Stimulated activated CD4-positive, alpha-beta T cell treated with anti-CD3 and anti-CD28 coated beads, Interleukin-1b, Interleukin-23, amount 100 ng/mL, for 48 hours (primary cell): ENCODE results near the gene DTX4.
"Not testable (repeated sequence)": the region's sequence is repeated elsewhere in the genome, so short reads cannot be mapped to it uniquely, and the experiment has no call there.

Source experiments
- DNase-seq: peaks from one replicate; pipeline ENCODE4 v3.0.0-alpha.2; 2020

The DTX4 gene

DNA sequence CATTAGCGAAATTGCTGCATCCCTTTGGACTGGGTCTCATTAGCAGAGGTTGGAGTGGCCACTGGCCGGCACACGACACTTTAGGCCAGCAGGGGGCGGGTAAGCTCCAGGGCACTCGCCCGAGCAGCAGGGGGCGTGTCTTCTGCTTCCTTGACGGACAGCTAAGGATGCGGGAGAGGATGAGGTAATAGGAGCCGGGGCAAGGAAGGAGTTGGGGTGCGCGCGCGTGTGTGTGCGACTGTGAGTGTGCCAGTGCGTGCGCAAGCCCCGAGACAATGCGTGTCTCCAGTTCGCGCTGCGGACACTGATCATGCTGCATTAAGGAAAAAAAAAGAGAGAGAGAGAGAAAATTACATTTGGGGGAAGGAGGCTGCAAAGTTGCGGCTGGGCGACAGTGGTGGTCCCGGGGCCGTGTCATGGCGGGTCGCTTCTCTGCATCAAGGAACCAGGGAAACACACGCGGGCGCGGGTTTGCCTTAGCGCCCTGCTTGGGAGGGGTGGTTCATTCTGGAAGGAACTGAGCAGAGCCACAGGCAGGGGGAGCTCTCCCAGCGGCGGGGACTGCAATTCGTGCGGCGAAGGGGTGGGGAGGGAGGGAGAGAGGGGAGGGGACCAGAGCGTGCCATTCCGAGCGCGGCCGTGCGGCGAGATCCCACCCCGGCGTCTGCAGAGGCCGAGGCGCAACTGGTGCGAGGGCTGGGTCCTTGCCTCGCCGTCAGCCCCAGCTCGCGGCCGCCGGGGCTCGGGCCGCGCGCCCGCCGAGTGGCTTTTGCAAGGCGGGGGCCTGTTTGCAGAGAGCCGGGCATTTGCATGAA is at the start of gene DTX4:
DTX4 (plus strand) TSS at position 625 of the 815 bp plus-strand sequence. CDS start 464 bp downstream, outside the sequence.
- peak; percentile 89 for DNase-seq

DNA sequence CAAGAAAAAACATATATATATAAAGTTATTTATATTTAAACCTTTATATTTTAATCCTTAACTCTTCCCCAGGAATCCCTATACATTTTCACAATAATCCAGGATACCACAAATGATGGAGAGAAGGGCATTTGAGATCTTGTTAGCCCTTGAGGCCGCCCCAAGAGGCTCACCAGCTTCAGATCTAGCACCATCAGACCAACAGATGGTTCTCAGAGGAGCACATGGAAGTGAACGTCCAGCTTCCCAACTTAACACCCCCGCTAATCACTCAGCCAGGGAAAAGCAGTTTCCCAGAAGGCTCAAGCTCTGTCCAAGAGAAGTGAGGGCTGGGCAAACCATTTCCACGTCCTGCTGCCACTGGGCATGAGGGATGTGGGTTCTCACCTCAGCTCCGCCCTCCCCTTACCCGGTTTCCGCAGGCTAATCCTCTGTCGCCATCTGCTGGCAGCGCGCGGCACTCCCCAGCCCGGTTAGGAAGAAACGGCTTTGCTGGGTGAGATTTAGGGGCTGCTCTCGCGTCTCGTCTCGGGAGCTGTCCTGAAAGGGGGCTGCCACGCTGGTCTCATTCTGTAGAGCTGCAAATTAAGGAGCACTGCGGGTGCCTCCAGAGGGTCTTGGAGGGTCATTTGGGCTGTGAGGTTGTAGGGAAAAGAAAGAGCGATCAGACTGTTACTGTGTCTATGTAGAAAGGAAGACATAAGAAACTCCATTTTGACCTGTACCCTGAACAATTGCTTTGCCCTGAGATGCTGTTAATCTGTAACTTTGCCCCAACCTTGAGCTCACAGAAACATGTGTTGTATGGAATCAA is 36.1 kb upstream of the DTX4 start:
- DNase-seq = peak; percentile 84

DNA sequence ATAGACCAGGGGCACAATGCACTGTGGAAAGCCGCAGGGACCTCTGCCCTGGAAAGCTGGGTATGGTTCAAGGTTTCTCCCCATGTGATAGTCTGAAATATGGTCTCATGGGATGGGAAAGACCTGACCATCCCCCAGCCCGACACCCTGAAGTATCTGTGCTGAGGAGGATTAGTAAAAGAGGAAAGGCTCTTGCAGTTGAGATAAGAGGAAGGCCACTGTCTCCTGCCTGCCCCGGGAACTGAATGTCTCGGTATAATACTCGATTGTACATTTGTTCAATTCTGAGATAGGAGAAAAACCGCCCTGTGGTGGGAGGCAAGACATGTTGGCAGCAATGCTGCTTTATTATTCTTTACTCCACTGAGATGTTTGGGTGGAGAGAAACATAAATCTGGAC is 35.4 kb upstream of the DTX4 start:
- DNase-seq = not testable (repeated sequence)

GRCh38 chr11:59137190-59137589 is 34.7 kb upstream of the DTX4 start:
- no peak for DNase-seq

- no peak for DNase-seq
Observed at GRCh38 chr11:59138643-59139042, 33.3 kb upstream of the DTX4 start.

DNA sequence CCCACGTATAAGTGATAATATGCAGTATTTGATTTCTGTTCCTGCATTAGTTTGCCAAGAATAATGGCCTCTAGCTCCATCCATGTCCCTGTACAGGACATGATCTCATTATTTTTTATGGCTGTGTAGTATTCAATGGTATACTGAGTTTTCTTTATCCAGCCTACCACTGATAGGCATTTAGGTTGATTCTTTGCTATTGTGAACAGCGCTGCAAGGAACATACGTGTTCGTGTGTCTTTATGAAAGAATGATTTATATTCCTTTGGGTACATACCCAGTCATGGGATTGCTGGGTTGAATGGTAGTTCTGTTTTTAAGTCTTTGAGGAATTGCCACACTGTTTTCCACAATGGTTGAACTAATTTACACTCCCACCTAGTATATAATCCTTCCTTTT is 30.7 kb upstream of the DTX4 start:
- no peak for DNase-seq

GRCh38 chr11:59141673-59142460 is 30.1 kb upstream of the DTX4 start:
- no peak for DNase-seq

- DNase-seq = peak; percentile 84
Observed at GRCh38 chr11:59142530-59143507, 29.1 kb upstream of the DTX4 start, which contains the start of gene FAM111A. Gene FAM111A (plus strand): TSS chr11:59142856. CDS start chr11:59148873, 6,017 bp downstream.

DNA sequence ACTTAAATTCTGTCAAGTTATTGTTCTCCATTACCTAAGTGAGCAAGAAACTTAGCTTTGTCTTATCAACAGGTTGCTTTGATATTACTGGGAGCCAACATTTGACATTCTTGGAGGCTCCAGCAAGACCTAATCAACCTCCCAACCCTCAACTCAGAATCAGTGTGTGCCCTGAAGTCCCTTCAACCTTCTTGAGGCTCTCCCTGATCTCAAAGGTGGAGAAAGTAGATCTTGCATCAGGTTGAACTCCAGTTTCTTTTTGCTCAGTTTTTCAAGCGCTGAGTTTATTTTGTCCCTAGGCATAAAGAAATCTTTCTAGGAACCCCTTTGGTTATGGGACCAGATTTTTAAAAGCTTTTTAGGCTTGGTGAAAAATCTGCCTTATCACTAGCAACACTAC is 27.8 kb upstream of the DTX4 start:
- no peak for DNase-seq

DNA sequence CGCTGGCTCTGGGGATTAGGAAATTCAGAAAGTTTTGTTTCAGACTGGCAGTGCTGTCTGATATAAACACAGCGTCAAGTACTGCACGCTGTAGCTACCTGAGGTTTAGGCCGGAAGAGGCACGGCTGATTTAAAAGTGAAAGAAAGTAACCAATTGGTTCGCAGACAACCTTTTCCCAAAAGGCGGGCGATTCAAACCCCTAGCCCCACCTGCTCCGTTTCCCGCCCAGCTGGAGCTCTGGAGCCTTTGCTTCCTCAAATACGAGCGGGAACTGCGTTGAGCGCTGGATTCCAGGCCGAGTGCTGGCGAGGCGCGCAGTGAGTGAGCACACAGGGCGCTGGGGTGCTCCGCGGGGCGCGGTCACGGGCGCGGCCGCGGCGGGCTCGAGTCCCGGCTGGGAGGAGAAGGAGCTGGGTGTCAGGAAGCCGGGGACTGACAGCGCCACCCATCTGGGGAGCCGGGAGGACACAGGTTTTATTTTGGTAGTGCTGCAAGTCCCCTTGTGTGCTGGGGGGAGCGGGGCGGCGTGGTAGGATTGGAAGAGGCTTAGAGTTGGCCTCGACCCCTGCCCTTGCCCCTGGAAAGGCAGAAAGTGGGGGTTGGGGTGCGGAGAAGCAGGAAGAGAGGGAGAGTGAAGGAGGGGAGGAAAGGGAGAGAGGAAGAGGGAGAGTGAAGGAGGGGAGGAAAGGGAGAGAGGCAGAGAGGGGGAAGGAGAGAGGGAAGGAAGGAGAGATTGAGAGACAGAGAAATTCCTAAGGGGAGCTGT is 27.2 kb upstream of the DTX4 start:
- peak; percentile 77 for DNase-seq

- DNase-seq = no peak
Observed at GRCh38 chr11:59145534-59145933, 26.4 kb upstream of the DTX4 start.

DNA sequence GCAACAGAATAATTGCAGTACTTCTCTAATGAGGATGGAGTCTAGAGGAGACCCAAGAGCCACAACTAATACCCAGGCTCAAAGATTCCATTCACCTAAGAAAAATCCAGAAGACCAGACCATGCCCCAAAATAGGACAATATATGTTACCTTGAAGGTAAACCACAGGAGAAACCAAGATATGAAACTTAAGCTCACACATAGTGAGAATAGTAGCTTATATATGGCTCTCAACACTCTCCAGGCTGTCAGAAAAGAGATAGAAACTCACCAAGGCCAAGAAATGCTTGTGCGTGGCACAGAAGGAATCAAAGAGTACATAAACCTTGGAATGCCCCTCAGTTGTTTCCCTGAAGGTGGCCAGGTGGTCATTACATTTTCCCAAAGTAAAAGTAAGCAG is 20.2 kb upstream of the DTX4 start:
- no peak for DNase-seq

GRCh38 chr11:59152312-59152951 is 19.5 kb upstream of the DTX4 start:
- peak; percentile 31 for DNase-seq

DNA sequence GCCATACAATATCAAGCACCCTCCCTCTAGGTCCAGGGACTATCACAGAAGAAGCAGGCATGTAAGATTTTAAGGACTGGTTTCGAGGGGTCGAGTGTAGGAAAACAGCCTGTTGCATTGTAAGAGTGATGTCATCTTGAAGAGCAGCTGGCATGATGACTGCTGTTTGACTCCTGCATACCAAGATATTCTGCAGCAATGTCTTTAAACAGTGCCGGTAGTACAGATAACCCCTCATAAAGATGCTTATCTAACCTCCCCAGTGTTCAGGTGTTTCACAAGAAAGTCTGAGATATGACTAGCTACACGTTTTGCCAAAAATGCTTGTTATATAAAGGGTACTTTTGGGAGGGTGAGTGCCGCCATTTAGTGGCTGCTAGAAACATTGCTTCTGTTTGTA is 17.3 kb upstream of the DTX4 start:
- DNase-seq = no peak

GRCh38 chr11:59157433-59157832 is 14.5 kb upstream of the DTX4 start:
- DNase-seq = no peak

- peak; percentile 52 for DNase-seq
Observed at GRCh38 chr11:59158206-59159068, 13.5 kb upstream of the DTX4 start.

DNA sequence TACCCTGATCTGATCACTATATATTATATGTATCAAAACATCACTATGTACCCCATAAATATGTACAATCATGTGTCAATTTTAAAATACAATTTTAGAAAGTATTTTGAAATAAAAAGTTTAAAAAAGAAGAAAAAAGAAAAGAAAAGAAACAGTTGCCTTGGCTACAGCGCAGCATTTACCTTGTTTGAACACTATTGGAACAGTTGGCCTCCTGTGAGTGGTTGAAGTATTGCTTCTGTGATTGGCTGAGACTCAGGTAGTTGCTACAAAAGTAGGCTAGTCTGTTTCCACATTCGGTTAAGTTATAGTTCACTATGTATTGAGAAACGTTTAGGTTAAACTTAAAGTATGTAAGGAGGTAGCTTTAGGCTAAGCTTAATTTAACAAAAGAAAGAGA is 7.9 kb upstream of the DTX4 start:
- no peak for DNase-seq

DNA sequence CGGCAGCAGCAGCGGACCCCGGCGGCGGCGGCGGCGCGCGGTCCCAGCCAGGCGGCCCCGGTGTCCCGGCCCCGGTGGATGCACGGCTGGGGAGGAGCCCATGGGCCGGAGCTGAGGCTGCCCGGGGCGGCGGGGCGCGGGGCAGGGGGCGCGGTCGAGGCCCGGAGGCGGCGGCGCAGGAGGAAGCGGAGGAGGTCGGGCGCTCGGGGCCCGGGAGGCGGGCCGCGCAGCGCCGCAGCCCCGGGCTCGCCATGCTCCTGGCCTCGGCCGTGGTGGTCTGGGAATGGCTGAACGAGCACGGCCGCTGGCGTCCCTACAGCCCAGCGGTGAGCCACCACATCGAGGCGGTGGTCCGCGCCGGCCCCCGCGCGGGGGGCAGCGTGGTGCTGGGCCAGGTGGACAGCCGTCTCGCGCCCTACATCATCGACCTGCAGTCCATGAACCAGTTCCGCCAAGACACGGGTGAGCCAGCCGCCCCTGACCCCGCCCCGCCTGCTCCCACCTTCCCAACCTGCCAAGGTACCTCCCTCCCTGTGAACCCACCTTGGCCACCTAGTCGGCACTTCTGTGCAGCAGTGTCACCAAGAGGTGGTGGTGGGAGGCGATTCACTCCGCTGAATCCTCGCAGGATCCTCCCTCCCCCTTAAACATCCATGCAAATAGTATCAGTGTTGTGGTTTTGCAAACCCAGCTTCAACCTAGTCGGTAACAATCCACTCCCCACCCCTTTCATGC is 580 bp downstream of the DTX4 start:
- DNase-seq = peak; percentile 21
